Activated T-cell treated with anti-CD3 and anti-CD28 coated beads for 4 hours (primary cell): ENCODE results near the gene MRGPRD.

Source experiments
- DNase-seq: peaks from one replicate; pipeline ENCODE4 v3.0.0-alpha.2; 2020

MRGPRD gene

GRCh38 chr11:68941324-68942094 lies 39.3 kb downstream of the MRGPRD start:
- no peak for DNase-seq

- DNase-seq = no peak
These were observed 40.0 kb downstream of the MRGPRD start for GRCh38 chr11:68940651-68941323.

GRCh38 chr11:68939583-68940555 lies 40.9 kb downstream of the MRGPRD start:
- DNase-seq = no peak

GRCh38 chr11:68938816-68939582 lies 41.8 kb downstream of the MRGPRD start:
- no peak for DNase-seq

GRCh38 chr11:68938088-68938487 lies 42.7 kb downstream of the MRGPRD start:
- no peak for DNase-seq

- no peak for DNase-seq
These were observed 43.8 kb downstream of the MRGPRD start for GRCh38 chr11:68936676-68937620.

GRCh38 chr11:68936358-68936636 lies 44.5 kb downstream of the MRGPRD start:
- no peak for DNase-seq

GRCh38 chr11:68935516-68936357 lies 45.0 kb downstream of the MRGPRD start:
- no peak for DNase-seq

- no peak for DNase-seq
These were observed 45.7 kb downstream of the MRGPRD start for GRCh38 chr11:68935066-68935465.

GRCh38 chr11:68934666-68935065 lies 46.1 kb downstream of the MRGPRD start:
- DNase-seq = no peak

GRCh38 chr11:68934321-68934645 lies 46.5 kb downstream of the MRGPRD start:
- no peak for DNase-seq

- DNase-seq = no peak
These were observed 47.0 kb downstream of the MRGPRD start for GRCh38 chr11:68933605-68934320.

GRCh38 chr11:68932933-68933577 lies 47.7 kb downstream of the MRGPRD start:
- no peak for DNase-seq

GRCh38 chr11:68932358-68932757 lies 48.4 kb downstream of the MRGPRD start:
- no peak for DNase-seq

- DNase-seq = no peak
These were observed 48.9 kb downstream of the MRGPRD start for GRCh38 chr11:68931911-68932310.

- no peak for DNase-seq
These were observed 49.6 kb downstream of the MRGPRD start for GRCh38 chr11:68930991-68931855.
